HG03575 (cell line): ENCODE data around the gene CD109.
"Not testable (repeated sequence)": the region's sequence is repeated elsewhere in the genome, so short reads cannot be mapped to it uniquely, and the experiment has no call there.

ENCODE experiments used
- ATAC-seq: cut with Tn5 transposase; IDR thresholded peaks from one replicate; pipeline ENCODE4 v1.9.1; 2021; ENCODE audit not compliant: unreplicated experiment, insufficient number of reproducible peaks, low FRiP score; ENCODE audit errors: extremely low read depth

The CD109 gene

GRCh38 chr6:73722318-73723060 lies 26.5 kb downstream of the CD109 start:
- peak; percentile 52 for ATAC-seq

DNA sequence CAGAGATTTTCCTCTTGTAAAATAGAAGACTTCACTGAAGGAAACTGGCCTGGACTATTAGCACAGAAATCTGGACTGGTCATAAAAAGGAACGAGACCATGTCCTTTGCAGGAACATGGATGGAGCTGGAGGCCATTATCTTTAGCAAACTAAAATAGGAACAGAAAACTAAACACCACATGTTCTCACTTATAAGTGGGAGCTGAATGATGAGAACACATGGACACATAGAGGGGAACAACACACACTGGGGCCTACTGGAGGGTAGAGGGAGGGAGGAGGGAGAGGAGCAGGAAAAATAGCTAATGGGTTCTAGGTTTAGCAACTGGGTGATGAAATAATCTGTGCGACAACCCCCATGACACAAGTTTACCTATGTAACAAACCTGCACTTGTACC lies 27.5 kb downstream of the CD109 start:
- not testable (repeated sequence) for ATAC-seq

GRCh38 chr6:73724389-73724788 lies 28.4 kb downstream of the CD109 start:
- ATAC-seq = no peak

DNA sequence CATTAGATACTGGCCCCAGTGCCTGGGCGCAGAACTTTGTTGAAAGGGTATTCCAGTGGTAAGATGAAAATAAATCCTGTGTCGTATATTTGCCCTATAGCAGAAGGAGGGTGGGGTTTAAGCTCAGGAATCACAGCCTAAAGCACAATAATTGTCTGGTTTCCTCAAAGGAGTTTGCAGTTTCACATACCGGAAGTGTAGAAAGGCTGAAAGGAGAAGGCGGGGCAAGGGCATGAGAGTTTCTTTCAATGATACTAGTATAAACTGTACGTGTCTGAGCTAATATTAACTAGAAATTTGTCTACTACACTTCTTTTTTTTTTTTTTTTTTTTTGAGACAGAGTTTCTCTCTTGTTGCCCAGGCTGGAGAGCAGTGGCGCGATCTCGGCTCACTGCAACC lies 29.2 kb downstream of the CD109 start:
- not testable (repeated sequence) for ATAC-seq

GRCh38 chr6:73727114-73727513 lies 31.1 kb downstream of the CD109 start:
- no peak for ATAC-seq

DNA sequence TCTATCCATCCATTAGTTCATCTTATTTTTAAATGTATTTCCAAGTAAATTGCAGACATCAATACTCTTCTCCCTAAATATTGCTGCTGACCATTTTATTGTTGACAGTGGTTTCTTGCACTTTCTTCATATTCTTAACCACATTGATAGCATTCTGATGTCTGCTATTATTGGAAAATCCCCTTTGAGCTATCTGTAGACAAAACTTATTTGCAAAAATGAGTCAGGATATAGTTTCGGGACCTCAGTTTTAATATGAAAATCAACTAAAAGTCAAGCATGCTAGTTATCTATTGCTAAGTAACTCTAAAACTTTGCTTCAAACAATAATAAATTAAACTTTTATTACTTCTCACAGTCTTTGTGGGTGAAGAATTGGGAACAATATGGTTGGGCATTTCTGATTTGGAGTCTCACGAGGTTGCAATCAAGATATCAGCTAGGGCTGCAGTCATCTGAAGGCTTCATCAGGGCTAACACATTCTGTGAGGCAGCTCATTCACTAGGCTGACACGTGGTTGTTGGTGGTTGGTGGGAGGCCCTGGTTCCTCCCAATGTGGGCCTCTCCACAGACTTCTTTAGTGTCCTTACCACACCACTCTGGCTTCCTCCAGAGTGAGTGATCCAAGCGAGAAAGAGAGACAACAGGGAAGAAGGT lies 32.7 kb downstream of the CD109 start:
- peak; percentile 36 for ATAC-seq

DNA sequence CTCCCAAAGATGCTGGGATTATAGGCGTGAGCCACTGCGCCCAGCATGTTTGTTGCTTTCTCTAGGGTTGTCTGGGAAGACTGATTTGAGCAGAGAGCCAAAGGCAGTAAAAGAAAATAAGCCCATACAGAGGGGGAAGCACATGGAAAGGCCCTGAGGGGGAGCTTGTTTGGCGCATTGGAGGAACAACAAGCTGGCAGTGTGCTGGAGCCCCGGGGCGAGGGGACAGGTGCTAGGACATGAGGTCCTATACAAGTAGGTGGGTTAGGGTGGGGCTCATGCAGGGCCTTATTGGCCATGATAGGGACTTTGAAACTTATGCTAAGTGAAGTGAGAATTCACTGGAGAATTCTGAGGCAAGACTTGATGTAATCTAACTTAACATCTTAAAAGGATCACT lies 35.3 kb downstream of the CD109 start:
- ATAC-seq = no peak

GRCh38 chr6:73732845-73733675 lies 37.1 kb downstream of the CD109 start:
- ATAC-seq = no peak

- ATAC-seq = no peak
These were observed 37.8 kb downstream of the CD109 start for GRCh38 chr6:73733791-73734190.

DNA sequence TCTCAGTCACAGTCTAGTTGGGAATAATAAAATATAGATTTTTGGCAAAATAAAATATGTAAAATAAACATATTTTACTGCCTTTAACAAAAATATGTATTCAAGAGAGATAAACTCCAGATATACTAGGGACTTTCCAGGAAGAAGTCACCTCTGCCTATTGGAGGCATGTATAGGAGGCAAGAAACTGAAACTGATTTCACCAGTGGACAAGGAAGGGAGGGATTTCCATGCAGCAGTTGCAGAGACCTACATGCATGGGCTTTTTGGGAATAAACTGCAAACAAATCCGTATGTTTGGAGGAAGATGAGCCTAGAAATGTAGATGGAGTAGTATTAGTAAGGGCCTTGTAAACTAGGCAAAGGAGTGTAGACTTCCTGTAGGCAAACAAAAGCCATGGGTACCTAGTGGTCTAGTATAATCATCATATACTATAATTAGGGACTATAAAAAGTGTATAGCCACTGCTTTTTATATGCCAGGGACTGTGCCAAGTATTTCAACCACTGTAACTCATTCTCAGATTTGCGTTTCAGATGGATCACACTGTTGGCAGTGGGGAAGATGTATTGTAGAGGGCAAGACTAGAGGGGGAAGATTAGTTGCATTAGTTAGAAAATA lies 38.9 kb downstream of the CD109 start:
- no peak for ATAC-seq

DNA sequence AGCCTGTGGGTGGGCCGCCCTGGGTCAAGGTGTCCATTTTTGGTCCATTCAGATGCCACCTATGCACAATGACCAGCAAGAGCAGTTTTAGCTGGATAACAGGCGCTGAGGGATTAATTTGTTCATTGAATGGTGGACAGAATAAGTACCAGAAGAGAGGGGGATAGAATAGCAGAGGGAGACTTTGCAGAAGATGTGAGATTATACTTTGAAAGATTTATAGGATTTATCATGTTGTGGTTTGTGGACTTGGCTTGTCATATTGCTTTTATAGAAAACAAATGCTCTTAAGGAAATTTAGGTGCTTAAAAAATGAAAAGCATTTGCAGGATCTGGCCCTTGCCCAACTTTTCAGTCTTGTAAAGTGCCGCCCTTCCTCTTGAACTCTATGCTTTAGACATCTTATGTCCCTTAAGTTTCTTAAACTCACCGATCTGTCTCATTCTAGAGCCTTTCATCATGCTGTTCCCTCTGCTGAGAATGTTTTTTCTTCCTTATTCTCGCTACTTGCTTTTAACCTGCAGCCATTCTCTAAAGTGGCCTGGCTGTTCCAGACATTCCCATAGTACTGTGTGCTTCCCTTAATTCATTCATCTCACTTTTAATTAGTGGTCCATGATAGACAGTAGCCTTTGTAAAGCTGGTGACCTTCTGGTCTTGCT lies 42.5 kb downstream of the CD109 start:
- ATAC-seq = no peak

DNA sequence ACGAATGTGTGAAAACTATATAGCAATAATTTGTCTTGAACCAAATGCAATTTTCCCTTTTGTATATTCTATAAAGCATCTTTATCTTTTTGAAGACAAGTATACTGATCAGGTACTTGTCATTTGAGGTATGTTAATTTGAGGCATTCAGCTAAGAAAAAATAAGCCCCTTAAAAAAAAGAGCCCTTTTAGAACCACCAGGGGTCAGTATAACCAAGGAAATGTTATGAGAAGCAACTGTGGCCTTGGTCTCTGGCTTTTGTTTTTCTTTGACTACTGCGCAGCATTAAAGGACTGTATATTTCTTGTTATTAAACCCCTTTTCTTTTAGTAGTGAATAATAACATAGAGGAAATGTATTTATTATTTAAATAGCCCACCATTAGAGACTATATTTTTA lies 43.1 kb downstream of the CD109 start:
- no peak for ATAC-seq

DNA sequence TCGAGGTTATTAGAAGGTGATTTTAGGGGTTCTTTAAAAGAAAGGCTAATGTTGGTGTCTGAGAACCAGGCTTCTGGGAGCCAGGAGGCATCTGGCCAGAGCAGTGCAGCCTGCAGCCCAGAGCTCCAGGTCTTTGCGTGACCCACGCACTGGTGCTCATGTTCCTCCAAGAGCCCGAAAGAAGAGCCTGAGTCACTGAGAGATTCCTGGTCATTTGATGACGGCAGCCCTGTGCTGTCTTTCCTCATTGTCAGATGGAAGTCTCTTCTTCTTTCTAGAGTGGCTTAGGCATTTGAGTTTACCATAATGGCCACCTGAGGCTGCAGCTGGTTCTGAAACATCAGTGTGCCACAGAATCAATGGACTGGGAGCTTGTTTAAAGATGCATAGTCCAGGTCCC lies 46.4 kb downstream of the CD109 start:
- no peak for ATAC-seq

- no peak for ATAC-seq
These were observed 47.1 kb downstream of the CD109 start for GRCh38 chr6:73743081-73743480.

DNA sequence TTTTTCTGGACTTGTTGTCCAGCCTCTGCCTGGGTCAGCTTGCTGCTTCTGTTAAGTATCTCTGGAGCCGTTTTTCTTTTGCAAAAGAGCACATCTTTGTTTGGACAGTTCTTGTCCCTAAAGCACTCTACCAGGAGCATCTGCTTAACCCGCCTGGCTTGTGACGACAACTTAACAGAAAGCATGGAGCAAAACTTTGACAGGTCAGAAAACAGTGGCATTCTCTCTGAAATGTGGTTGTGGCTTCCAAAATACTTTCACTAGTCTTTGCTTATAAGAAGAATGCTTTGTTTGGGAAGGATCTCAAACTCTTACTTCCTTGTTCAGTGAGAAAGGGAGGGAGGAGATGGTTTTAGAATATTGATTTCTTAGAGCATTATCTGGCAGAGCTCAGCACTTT lies 47.6 kb downstream of the CD109 start:
- no peak for ATAC-seq

DNA sequence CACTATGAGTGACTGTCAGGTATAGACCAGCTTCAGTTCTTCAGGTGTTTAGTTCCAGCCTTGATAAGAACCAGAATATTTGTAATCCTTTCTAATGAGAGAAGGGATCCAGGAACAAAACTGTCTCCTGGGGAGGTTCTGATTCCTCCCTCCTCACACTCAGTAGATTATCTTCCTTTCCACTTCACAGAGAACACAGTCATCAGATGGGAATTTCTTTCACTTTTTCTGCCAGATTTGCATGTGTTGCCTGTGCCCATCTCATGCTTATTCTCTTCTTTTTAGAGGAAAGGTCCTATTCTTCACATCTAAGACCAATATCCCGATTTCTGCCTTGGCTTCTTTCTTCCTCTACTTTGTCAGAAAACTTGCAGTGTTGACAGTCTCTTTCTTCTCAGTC lies 50.8 kb downstream of the CD109 start:
- no peak for ATAC-seq

GRCh38 chr6:73747289-73747688 lies 51.3 kb downstream of the CD109 start:
- peak; percentile 100 for ATAC-seq

- no peak for ATAC-seq
These were observed 56.9 kb downstream of the CD109 start for GRCh38 chr6:73752943-73753342.

DNA sequence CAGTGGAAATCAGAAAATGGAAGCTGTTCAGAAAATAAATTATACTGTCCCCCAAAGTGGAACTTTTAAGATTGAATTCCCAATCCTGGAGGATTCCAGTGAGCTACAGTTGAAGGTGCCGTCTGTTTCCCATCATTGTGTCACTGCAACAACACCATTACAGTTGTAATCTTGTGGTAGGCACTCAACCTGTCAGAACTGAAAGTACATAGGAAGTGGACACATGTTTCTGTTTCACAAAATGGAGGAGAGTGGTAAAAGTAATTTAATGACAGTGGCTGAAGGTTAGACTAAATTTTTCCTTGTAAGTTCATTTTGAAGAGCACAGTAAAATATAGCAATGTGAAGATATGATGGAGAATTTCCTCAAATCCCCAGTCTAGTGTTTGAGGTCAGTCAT lies 70.0 kb downstream of the CD109 start:
- ATAC-seq = no peak
